Upper lobe of left lung (tissue), 6 donors: ENCODE data around the gene GPR89B. TPM values are rescaled to one million over a fixed set of nuclear protein-coding genes. Genes with fewer than 3 reads are reported as not detected.

Experiments
- ATAC-seq, 2 donors: fragments of 200-7000 bp; cut with Tn5 transposase; one replicate each; pipeline ENCODE4 v1.9.1; 2022; ENCODE audit warnings: mild to moderate bottlenecking in 2 of 2, moderate library complexity in 2 of 2; ENCODE audit not compliant: low FRiP score in 2 of 2
- DNase-seq, 2 donors: peaks; one replicate each; pipeline ENCODE4 v3.0.0-alpha.2; 2019 to 2020
- H3K27ac ChIP-seq, 4 donors: fragments of 200-600 bp; sonication (generic); one replicate each; pipeline ENCODE4 v1.5.1; 2016 to 2019
- H3K27me3 ChIP-seq, 4 donors: fragments of 200-600 bp; sonication (generic); one replicate each; pipeline ENCODE4 v1.5.1; 2017 to 2019
- H3K36me3 ChIP-seq, 4 donors: fragments of 200-600 bp; sonication (generic); one replicate each; pipeline ENCODE4 v1.5.1; 2016 to 2019
- H3K4me1 ChIP-seq, 4 donors: fragments of 200-600 bp; sonication (generic); one replicate each; pipeline ENCODE4 v1.5.1; 2018 to 2019
- H3K4me3 ChIP-seq, 4 donors: fragments of 200-600 bp; sonication (generic); one replicate each; pipeline ENCODE4 v1.5.1; 2017 to 2019; ENCODE audit warnings: mild to moderate bottlenecking in 2 of 4, moderate library complexity in 1 of 4
- H3K9me3 ChIP-seq, 4 donors: fragments of 200-600 bp; sonication (generic); one replicate each; pipeline ENCODE4 v1.5.1; 2018 to 2019
- EP300 ChIP-seq, 4 donors: sonication (generic); formaldehyde crosslinking; IDR thresholded peaks; one replicate each; pipeline ENCODE4 v1.5.1; 2017; ENCODE audit warnings: antibody characterized with exemption in 4 of 4, control low read depth in 2 of 4
- POLR2A ChIP-seq, 4 donors: fragments of 450-650 bp; IDR thresholded peaks; one replicate each; pipeline ENCODE4 v1.5.1; 2016 to 2017; ENCODE audit warnings: antibody characterized with exemption in 4 of 4, mild to moderate bottlenecking in 2 of 4
- POLR2AphosphoS5 ChIP-seq, 2 donors: sonication (generic); formaldehyde crosslinking; IDR thresholded peaks; one replicate each; pipeline ENCODE4 v1.5.1; 2017; ENCODE audit warnings: antibody characterized with exemption in 2 of 2
- WGBS, 2 donors: methylation state at CpG; one replicate each; pipeline ENCODE4 v1.1.5; 2017 to 2018; 5-methylcytosine and 5-hydroxymethylcytosine counted together
- total RNA-seq, 6 donors: library from RNA; depleted of rRNA in 4 of 6; stranded (reverse); fragments of >200 nt in 4 of 6; gene quantifications; one replicate each; pipeline versions ENCODE4 v1.1.0 to v1.2.1, GENCODE V29; 2016 to 2021
- TF ChIP-seq, protein P1 (sequence below), 6 experiments: fragments of 450-650 bp in 4 of 6; fragments of 200-600 bp in 2 of 6; sonication (generic) in 2 of 6; IDR thresholded peaks; one replicate each; pipeline ENCODE4 v1.5.1; 2016 to 2019; ENCODE audit warnings: antibody characterized with exemption in 6 of 6
- donor health status: DM: no; HTN: no; CAD: no; lungs with moderate emphysema.
- donor health status: DM: no; HTN: yes; CAD: no; lungs with severe emphysema.

The GPR89B gene
- total RNA-seq, 6 donors from 2014 or later, result 10.5 to 43.0 (median 20.3) TPM

DNA sequence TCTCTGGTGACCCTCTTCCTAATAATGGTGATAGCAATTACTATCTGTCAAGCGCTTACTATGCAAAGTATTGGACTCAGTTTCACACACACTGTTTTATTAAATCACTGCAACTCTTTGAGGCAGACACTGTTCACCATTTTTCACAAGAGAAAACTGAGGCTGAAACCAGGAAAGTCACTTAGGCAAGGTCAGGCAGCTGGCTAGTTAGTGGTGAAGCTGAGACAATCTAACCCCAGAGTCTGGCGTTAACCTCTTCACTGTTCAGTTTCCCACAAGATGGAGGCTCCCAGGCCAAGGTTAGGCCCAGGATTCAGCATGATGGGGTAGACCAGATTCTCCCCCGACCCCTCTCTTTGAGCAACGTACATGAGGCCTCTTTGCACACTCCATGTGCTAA is 30.4 kb upstream of the GPR89B start:
- DNase-seq (no peak), ATAC-seq (no peak)
- Histone ChIP-seq H3K4me1 (no peaks in the 10 kb centered on the region), H3K4me3 (no peak overlapping the region), H3K27me3 (no peaks in the 10 kb centered on the region), H3K27ac (no peak overlapping the region), H3K9me3 (no peaks in the 10 kb centered on the region), H3K36me3 (no peaks in the 10 kb centered on the region)
- TF ChIP-seq POLR2A (IDR thresholded peaks at IDR 0.05) (no peak), EP300 (IDR thresholded peaks at IDR 0.05) (no peak), POLR2AphosphoS5 (IDR thresholded peaks at IDR 0.05) (no peak)
- TF ChIP-seq, protein P1, sequence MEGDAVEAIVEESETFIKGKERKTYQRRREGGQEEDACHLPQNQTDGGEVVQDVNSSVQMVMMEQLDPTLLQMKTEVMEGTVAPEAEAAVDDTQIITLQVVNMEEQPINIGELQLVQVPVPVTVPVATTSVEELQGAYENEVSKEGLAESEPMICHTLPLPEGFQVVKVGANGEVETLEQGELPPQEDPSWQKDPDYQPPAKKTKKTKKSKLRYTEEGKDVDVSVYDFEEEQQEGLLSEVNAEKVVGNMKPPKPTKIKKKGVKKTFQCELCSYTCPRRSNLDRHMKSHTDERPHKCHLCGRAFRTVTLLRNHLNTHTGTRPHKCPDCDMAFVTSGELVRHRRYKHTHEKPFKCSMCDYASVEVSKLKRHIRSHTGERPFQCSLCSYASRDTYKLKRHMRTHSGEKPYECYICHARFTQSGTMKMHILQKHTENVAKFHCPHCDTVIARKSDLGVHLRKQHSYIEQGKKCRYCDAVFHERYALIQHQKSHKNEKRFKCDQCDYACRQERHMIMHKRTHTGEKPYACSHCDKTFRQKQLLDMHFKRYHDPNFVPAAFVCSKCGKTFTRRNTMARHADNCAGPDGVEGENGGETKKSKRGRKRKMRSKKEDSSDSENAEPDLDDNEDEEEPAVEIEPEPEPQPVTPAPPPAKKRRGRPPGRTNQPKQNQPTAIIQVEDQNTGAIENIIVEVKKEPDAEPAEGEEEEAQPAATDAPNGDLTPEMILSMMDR (IDR thresholded peaks at IDR 0.05), result no peak
- 81 to 84% methylated on average over 4 of the region's 4 CpGs for WGBS, 2 donors

DNA sequence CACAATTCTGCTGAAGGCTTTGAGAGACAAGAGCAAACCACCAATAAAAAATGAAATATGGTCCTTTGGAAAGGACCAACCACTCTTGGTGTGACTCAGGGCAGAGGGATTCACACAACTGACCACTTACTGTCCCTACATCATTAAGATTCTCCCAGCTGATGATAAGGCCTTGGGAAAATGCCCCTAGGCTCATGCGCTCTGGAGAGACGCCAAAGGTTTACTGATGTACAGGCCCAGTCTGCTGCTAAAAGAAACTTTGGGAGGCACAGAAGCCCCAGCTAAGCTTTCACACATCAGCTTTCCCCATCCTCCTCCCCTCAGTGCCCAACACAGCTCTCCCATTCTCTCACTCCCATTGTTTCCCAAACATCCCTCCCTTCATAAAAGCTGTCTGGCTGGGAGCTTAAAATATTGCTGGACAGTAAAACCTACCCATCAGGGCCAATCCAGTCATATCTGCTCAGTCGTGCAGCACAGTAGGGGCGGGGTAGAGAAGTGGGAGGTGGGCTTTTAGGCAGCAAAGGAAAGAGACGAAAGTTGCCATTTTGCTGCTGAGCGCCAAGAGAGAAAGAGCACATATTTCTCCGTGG is 25.9 kb upstream of the GPR89B start, which contains the start of gene GJA8:
Gene GJA8, plus strand, starts transcription at position 543 of the 593 bp plus-strand sequence. CDS start 5,161 bp downstream, outside the sequence.
- Histone ChIP-seq H3K4me3 (no peak within 1 kb of the TSS), H3K9me3 (no peaks in the 10 kb centered on the region), H3K4me1 (no peaks in the 10 kb centered on the region), H3K27ac (no peak within 1 kb of the TSS), H3K36me3 (no peaks in the 10 kb centered on the region), H3K27me3 (no peaks in the 10 kb centered on the region)
- ATAC-seq (no peak), DNase-seq (no peak)
- TF ChIP-seq POLR2AphosphoS5 (IDR thresholded peaks at IDR 0.05), result no peak
- 81 to 90% methylated on average over 5 to 7 of the region's 7 CpGs for WGBS, 2 donors

DNA sequence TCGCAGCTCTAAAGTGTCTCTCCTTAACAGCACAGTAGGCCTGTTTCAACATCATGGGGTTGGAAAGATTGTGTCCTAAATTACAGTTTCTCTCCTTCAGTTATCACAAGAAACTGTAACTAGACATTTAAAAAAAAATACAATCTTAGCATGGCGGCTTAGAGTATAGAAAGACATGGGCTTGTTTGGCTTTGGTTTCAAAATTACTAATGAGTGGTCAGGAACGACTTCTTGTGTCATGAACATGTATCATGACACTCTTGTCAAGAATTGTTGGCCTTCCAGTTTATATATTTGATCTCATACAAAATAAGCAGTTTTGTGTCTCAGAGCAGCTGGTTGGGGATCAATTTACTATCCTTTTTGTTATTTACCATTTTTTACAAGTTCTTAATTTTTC is 23.5 kb upstream of the GPR89B start:
- Histone ChIP-seq H3K4me1 (no peaks in the 10 kb centered on the region), H3K27ac (no peak overlapping the region), H3K4me3 (no peak overlapping the region), H3K27me3 (no peaks in the 10 kb centered on the region), H3K36me3 (no peaks in the 10 kb centered on the region), H3K9me3 (no peaks in the 10 kb centered on the region)
- TF ChIP-seq POLR2AphosphoS5 (IDR thresholded peaks at IDR 0.05), result no peak
- TF ChIP-seq EP300 (IDR thresholded peaks at IDR 0.05), result no peak
- TF ChIP-seq, protein P1 (IDR thresholded peaks at IDR 0.05), result no peak
- TF ChIP-seq POLR2A (IDR thresholded peaks at IDR 0.05), result no peak
- ATAC-seq, result no peak
- DNase-seq, result no peak
- WGBS, 2 donors, result 64 to 69% methylated on average over 3 of the region's 3 CpGs

DNA sequence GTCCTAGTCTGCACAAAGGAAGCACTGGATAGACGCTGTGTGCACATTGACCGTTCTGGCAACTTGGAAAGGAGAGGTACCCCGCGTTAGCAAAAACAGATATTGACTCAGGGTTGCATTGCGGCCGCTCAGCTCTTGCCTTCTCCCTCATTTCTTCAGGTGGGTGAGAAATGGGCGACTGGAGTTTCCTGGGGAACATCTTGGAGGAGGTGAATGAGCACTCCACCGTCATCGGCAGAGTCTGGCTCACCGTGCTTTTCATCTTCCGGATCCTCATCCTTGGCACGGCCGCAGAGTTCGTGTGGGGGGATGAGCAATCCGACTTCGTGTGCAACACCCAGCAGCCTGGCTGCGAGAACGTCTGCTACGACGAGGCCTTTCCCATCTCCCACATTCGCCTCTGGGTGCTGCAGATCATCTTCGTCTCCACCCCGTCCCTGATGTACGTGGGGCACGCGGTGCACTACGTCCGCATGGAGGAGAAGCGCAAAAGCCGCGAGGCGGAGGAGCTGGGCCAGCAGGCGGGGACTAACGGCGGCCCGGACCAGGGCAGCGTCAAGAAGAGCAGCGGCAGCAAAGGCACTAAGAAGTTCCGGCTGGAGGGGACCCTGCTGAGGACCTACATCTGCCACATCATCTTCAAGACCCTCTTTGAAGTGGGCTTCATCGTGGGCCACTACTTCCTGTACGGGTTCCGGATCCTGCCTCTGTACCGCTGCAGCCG is 20.3 kb upstream of the GPR89B start:
- Histone ChIP-seq H3K9me3 (no peaks in the 10 kb centered on the region), H3K36me3 (no peaks in the 10 kb centered on the region), H3K4me3 (no peak overlapping the region), H3K4me1 (no peaks in the 10 kb centered on the region), H3K27me3 (no peaks in the 10 kb centered on the region), H3K27ac (no peak overlapping the region)
- 92 to 94% methylated on average over 41 to 44 of the region's 44 CpGs for WGBS, 2 donors
- no peak for TF ChIP-seq POLR2AphosphoS5 (IDR thresholded peaks at IDR 0.05)
- TF ChIP-seq POLR2A (IDR thresholded peaks at IDR 0.05), result no peak
- TF ChIP-seq EP300 (IDR thresholded peaks at IDR 0.05), result no peak
- TF ChIP-seq, protein P1 (IDR thresholded peaks at IDR 0.05), result no peak
- DNase-seq (peak in 1 of 2 donors; percentile 68), ATAC-seq (no peak)

DNA sequence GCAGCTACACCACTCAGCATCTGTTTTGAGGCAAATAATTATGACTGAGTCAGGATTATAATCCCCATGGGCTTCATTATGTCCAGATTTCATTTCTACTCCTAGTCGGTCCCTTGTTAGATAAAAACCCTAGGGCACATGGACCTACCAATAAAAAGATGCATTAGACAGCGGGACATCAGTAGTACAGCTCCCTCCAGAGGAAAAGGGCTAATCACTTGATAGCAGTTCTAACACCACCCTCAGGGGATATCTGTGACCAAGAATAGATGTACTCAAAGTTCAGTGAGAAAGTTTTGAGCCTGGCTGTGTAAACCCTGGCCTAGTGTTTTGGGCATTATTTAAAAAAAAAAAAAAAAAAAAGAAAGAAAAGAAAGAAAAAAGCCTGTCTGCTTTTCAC is 15.7 kb upstream of the GPR89B start:
- no peak overlapping the region for H3K4me3 ChIP-seq

More for the DNA sequence above, 15.7 kb upstream of the GPR89B start:
- no peaks in the 10 kb centered on the region for H3K36me3 ChIP-seq
- no peaks in the 10 kb centered on the region for H3K4me1 ChIP-seq
- ATAC-seq, result no peak
- 87 to 95% methylated on average over 2 of the region's 2 CpGs for WGBS, 2 donors
- H3K27me3 ChIP-seq, result no peaks in the 10 kb centered on the region
- H3K9me3 ChIP-seq, result no peaks in the 10 kb centered on the region
- TF ChIP-seq POLR2AphosphoS5 (IDR thresholded peaks at IDR 0.05) (no peak), POLR2A (IDR thresholded peaks at IDR 0.05) (no peak), EP300 (IDR thresholded peaks at IDR 0.05) (no peak)
- TF ChIP-seq, protein P1 (IDR thresholded peaks at IDR 0.05), result no peak
- no peak overlapping the region for H3K27ac ChIP-seq
- DNase-seq, result no peak
